Nephron progenitor cell (in vitro differentiated cells): ENCODE measurements around the gene ABTB2.

Experiments used
- DNase-seq: peaks from one replicate; pipeline ENCODE4 v3.0.0; 2021
- H3K27ac Mint-ChIP-seq: 2 replicates; pipeline ENCODE4 v1.8.0; 2021; ENCODE audit warnings: mild to moderate bottlenecking, moderate library complexity, mixed read lengths
- H3K27me3 Mint-ChIP-seq: 2 replicates; pipeline ENCODE4 v1.8.0; 2021; ENCODE audit warnings: mild to moderate bottlenecking, low read depth, mixed read lengths; ENCODE audit not compliant: poor library complexity
- H3K36me3 Mint-ChIP-seq: 2 replicates; pipeline ENCODE4 v1.8.0; 2021; ENCODE audit warnings: low read depth, mixed read lengths
- H3K4me1 Mint-ChIP-seq: 2 replicates; pipeline ENCODE4 v1.8.0; 2021; ENCODE audit warnings: mixed read lengths
- H3K4me3 Mint-ChIP-seq: 2 replicates; pipeline ENCODE4 v1.8.0; 2021; ENCODE audit warnings: mild to moderate bottlenecking, moderate library complexity, mixed read lengths
- H3K9me3 Mint-ChIP-seq: 2 replicates; pipeline ENCODE4 v1.8.0; 2021; ENCODE audit warnings: mild to moderate bottlenecking, moderate library complexity, mixed read lengths
- CTCF ChIP-seq: fragments of 200-600 bp; sonication (generic); IDR thresholded peaks from 2 replicates; pipeline ENCODE4 v1.5.0; 2021; ENCODE audit warnings: antibody characterized with exemption

The ABTB2 gene

GRCh38 chr11:34339149-34340064 is 18.4 kb downstream of the ABTB2 start:
- TF ChIP-seq CTCF = no peak
- Mint-ChIP-seq H3K36me3 (no peaks in the 10 kb centered on the region), H3K9me3 (no peaks in the 10 kb centered on the region), H3K27ac (no peak overlapping the region), H3K4me3 (no peak overlapping the region), H3K27me3 (peaks cover 61% of the 10 kb centered on the region), H3K4me1 (peaks cover 46% of the 10 kb centered on the region)
- DNase-seq = no peak

- TF ChIP-seq CTCF = no peak
- H3K27ac Mint-ChIP-seq = no peak overlapping the region
- H3K9me3 Mint-ChIP-seq = no peaks in the 10 kb centered on the region
- no peak for DNase-seq
- no peak overlapping the region for H3K4me3 Mint-ChIP-seq
- H3K4me1 Mint-ChIP-seq = peaks cover 47% of the 10 kb centered on the region
- no peaks in the 10 kb centered on the region for H3K36me3 Mint-ChIP-seq
- H3K27me3 Mint-ChIP-seq = peaks cover 72% of the 10 kb centered on the region
Observed at GRCh38 chr11:34337016-34337415, 20.8 kb downstream of the ABTB2 start.

- H3K27me3 Mint-ChIP-seq = peaks cover 81% of the 10 kb centered on the region
- no peak overlapping the region for H3K27ac Mint-ChIP-seq
- H3K9me3 Mint-ChIP-seq = no peaks in the 10 kb centered on the region
- no peak overlapping the region for H3K4me3 Mint-ChIP-seq
- no peak for DNase-seq
- TF ChIP-seq CTCF = no peak
- no peaks in the 10 kb centered on the region for H3K36me3 Mint-ChIP-seq
- H3K4me1 Mint-ChIP-seq = peaks cover 35% of the 10 kb centered on the region
Observed at GRCh38 chr11:34335801-34336200, 22.0 kb downstream of the ABTB2 start.

- no peak for DNase-seq
- no peak for TF ChIP-seq CTCF
- Mint-ChIP-seq H3K27me3 (peaks cover 79% of the 10 kb centered on the region), H3K9me3 (no peaks in the 10 kb centered on the region), H3K27ac (no peak overlapping the region), H3K4me1 (peaks cover 30% of the 10 kb centered on the region), H3K4me3 (no peak overlapping the region), H3K36me3 (no peaks in the 10 kb centered on the region)
Observed at GRCh38 chr11:34335331-34335730, 22.5 kb downstream of the ABTB2 start.

DNA sequence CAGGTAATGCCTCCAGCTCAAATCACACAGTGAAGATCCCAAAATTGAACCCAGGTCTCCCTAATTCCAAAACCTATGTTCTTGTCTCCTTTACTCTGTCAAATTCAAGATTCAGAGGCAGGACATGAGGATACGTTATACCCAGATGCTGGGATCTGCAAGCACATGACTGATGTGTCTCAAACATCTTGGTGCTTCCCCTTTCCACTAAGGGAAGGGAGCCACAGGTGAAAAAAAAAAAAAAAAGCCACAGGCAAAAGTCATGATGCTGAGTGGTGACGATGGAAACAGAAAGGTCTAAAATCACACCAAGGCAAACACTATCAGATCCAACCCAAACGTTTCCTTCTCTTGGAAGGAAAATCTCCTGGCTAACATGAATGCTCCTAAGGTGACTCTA is 24.0 kb downstream of the ABTB2 start:
- no peak for DNase-seq
- TF ChIP-seq CTCF = no peak
- no peaks in the 10 kb centered on the region for H3K9me3 Mint-ChIP-seq
- no peak overlapping the region for H3K4me3 Mint-ChIP-seq
- peaks cover 82% of the 10 kb centered on the region for H3K27me3 Mint-ChIP-seq
- no peak overlapping the region for H3K27ac Mint-ChIP-seq
- no peaks in the 10 kb centered on the region for H3K36me3 Mint-ChIP-seq
- peaks cover 17% of the 10 kb centered on the region for H3K4me1 Mint-ChIP-seq

DNA sequence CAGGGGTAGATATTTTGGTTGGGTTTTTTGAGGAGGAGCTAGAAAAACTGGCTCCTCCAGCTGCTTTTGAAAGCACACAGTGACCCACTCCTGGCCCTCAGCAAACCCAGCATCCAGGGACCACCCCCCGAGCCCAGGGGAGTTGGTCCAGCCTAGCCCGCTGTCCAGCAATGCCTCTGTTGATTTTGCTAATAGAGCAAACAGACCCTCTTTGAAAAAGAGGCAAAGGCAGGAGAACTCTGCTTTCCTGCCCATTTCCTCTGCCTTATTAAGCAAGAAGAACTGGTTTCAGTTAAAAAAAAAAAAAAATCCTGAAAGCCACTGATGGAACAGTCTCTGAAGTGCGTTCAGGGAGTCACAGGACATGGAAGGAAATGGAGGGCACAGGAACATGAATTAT is 25.3 kb downstream of the ABTB2 start:
- H3K9me3 Mint-ChIP-seq = no peaks in the 10 kb centered on the region
- TF ChIP-seq CTCF = no peak
- DNase-seq = no peak
- H3K4me3 Mint-ChIP-seq = no peak overlapping the region
- H3K36me3 Mint-ChIP-seq = no peaks in the 10 kb centered on the region
- peaks cover 83% of the 10 kb centered on the region for H3K27me3 Mint-ChIP-seq
- peaks cover 17% of the 10 kb centered on the region for H3K4me1 Mint-ChIP-seq
- H3K27ac Mint-ChIP-seq = no peak overlapping the region
